Transverse colon (tissue), 4 donors: ENCODE measurements around the gene FXYD5. TPM values are rescaled to one million over a fixed set of nuclear protein-coding genes. Genes with fewer than 3 reads are reported as not detected.

Experiments used
- DNase-seq: peaks from one replicate; pipeline ENCODE4 v3.0.0-alpha.2; 2019
- H3K27ac ChIP-seq, 4 donors: fragments of 200-600 bp; sonication (generic); 2 replicates each; pipeline ENCODE4 v1.5.1; 2016 to 2018; ENCODE audit warnings: inconsistent platforms in 4 of 4
- H3K27me3 ChIP-seq: fragments of 200-600 bp; sonication (generic); 2 replicates; pipeline ENCODE4 v1.5.1; 2017; ENCODE audit warnings: inconsistent platforms
- H3K36me3 ChIP-seq, 4 donors: fragments of 200-600 bp; sonication (generic); 2 replicates each; pipeline ENCODE4 v1.5.1; 2017 to 2019; ENCODE audit warnings: inconsistent platforms in 4 of 4
- H3K4me1 ChIP-seq, 4 donors: fragments of 200-600 bp; sonication (generic); 2 replicates each; pipeline ENCODE4 v1.5.1; 2017 to 2020; ENCODE audit warnings: inconsistent platforms in 4 of 4
- H3K4me3 ChIP-seq, 4 donors: fragments of 200-600 bp; sonication (generic); 1 replicate in 1 of 4; 2 replicates in 3 of 4; pipeline versions ENCODE4 v1.5.1 to v1.6.1; 2017 to 2019; ENCODE audit warnings: inconsistent platforms in 4 of 4
- H3K9me3 ChIP-seq, 2 donors: fragments of 200-600 bp; sonication (generic); 2 replicates each; pipeline ENCODE4 v1.5.1; 2017 to 2019; ENCODE audit warnings: inconsistent platforms in 2 of 2
- EP300 ChIP-seq: sonication (generic); formaldehyde crosslinking; IDR thresholded peaks from one replicate; pipeline ENCODE4 v1.6.1; 2017; ENCODE audit warnings: antibody characterized with exemption, low read depth
- POLR2A ChIP-seq: fragments of 450-650 bp; IDR thresholded peaks from one replicate; pipeline ENCODE4 v1.6.1; 2016; ENCODE audit warnings: antibody characterized with exemption, mild to moderate bottlenecking, moderate library complexity
- POLR2AphosphoS5 ChIP-seq, 3 donors: sonication (generic); formaldehyde crosslinking; IDR thresholded peaks; one replicate each; pipeline ENCODE4 v1.6.1; 2016; ENCODE audit warnings: antibody characterized with exemption in 3 of 3
- WGBS, 2 donors: methylation state at CpG; one replicate each; pipeline ENCODE4 v1.1.5; 2018; ENCODE audit warnings: low coverage in 1 of 2; 5-methylcytosine and 5-hydroxymethylcytosine counted together
- in situ Hi-C, 4 donors: fragments of 200-750 bp; cut with MboI; loops; one replicate each; pipeline versions ENCODE4 v1.15.0 to v1.15.1; 2017; ENCODE audit warnings: low sequenced_read_pairs in 3 of 4, low pct_ligation_motif_present in 1 of 4, low pct_unique_long_range_greater_than_20kb in 1 of 4
- intact Hi-C: fragments of 100-400 bp; cut with DNase I; formaldehyde crosslinking; loops from one replicate; pipeline ENCODE4 v1.15.1; 2023; ENCODE audit warnings: low total_unique reads
- total RNA-seq, 4 donors: library from RNA; depleted of rRNA; stranded (reverse); fragments of >200 nt; gene quantifications; one replicate each; pipeline ENCODE4 v1.1.0, GENCODE V29; 2016
- TF ChIP-seq, protein P1 (sequence below), 5 experiments: fragments of 200-600 bp in 3 of 5; fragments of 450-650 bp in 2 of 5; sonication (generic) in 3 of 5; IDR thresholded peaks; 1 replicate in 2 of 5; 2 replicates in 3 of 5; pipeline ENCODE4 v1.5.1; 2016 to 2017; ENCODE audit warnings: antibody characterized with exemption in 5 of 5, inconsistent platforms in 3 of 5, mild to moderate bottlenecking in 2 of 5, moderate library complexity in 1 of 5

Gene FXYD5
- total RNA-seq, 4 donors from 2014 or later: 2.0 to 57.2 (median 15.1) TPM

DNA sequence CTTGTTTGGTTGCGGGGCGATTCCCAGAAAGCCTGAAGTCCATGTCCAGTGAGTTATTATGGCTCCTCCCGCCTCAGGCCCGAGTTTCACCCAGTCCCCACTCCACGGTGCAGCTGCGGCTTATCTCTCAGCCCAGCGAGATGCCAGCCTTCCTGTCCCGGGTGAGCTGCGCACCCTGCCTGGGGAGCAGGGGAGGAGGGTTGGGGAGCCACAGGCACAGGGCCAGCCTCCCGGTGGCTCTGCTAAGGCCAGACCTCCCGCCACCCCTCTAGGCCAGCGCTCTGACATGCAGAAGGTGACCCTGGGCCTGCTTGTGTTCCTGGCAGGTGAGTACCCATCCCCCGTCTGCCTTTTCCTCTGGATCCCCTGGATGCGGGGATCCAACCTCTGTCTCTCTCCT lies 35.4 kb upstream of the FXYD5 start:
- H3K9me3 ChIP-seq: no peaks in the 10 kb centered on the region
- intact Hi-C loops (no loop called here), in situ Hi-C loops (no loop called here)
- WGBS, 2 donors: 69% methylated on average over 11 of the region's 14 CpGs; no CpG with 5 or more reads in 1 of the 2 donors
- no peak for DNase-seq
- no peaks in the 10 kb centered on the region for H3K27me3 ChIP-seq
- TF ChIP-seq, protein P1, sequence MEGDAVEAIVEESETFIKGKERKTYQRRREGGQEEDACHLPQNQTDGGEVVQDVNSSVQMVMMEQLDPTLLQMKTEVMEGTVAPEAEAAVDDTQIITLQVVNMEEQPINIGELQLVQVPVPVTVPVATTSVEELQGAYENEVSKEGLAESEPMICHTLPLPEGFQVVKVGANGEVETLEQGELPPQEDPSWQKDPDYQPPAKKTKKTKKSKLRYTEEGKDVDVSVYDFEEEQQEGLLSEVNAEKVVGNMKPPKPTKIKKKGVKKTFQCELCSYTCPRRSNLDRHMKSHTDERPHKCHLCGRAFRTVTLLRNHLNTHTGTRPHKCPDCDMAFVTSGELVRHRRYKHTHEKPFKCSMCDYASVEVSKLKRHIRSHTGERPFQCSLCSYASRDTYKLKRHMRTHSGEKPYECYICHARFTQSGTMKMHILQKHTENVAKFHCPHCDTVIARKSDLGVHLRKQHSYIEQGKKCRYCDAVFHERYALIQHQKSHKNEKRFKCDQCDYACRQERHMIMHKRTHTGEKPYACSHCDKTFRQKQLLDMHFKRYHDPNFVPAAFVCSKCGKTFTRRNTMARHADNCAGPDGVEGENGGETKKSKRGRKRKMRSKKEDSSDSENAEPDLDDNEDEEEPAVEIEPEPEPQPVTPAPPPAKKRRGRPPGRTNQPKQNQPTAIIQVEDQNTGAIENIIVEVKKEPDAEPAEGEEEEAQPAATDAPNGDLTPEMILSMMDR (IDR thresholded peaks at IDR 0.05): no peak
- peak; percentile 33 for TF ChIP-seq POLR2A
- TF ChIP-seq POLR2AphosphoS5 (IDR thresholded peaks at IDR 0.05): peak in 2 of 3 donors; percentile 31 to 38
- TF ChIP-seq EP300: no peak
- H3K27ac ChIP-seq: peak overlapping the region; percentile 88 to 95 (median 91)
- peak overlapping the region; percentile 10 to 65 (median 44) for H3K4me3 ChIP-seq
- no peaks in the 10 kb centered on the region for H3K36me3 ChIP-seq
- peaks cover 4 to 54% (median 47%) of the 10 kb centered on the region in 4 donors for H3K4me1 ChIP-seq

DNA sequence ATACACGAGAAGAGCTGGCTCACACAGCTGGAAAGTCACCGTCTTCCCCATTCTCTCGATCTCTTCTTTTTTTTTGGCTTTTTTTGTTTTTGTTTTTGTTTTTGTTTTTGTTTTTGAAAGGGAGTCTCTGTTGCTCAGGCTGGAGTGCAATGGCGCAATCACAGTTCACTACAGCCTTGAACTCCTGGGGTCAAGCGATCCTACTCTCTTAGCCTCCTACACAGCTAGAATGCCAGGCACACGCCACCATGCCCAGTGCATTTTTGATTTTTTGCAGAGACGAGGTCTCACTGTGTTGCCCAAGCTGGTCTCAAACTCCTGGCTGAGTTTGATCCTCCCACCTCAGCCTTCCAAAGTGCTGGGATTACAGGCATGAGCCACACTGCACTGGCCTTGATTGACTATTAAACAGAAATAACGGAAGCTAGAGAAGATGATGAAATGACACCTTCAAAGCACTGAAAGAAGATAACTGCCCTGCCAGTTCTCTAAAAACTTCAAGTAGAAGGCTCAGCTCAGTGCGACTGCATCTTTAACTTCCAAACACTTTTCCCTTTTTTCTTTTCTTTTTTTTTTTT lies 34.9 kb upstream of the FXYD5 start:
- 79 to 92% methylated on average over 3 to 9 of the region's 9 CpGs for WGBS, 2 donors
- Histone ChIP-seq H3K9me3 (no peaks in the 10 kb centered on the region), H3K4me3 (peak overlapping the region in 3 of 4 donors; percentile 38 to 65 (median 51)), H3K27ac (peak overlapping the region; percentile 88 to 95 (median 91)), H3K36me3 (no peaks in the 10 kb centered on the region), H3K27me3 (no peaks in the 10 kb centered on the region), H3K4me1 (peaks cover 5 to 51% (median 48%) of the 10 kb centered on the region in 4 donors)
- intact Hi-C loops: no loop called here
- in situ Hi-C loops: no loop called here
- TF ChIP-seq, protein P1 (IDR thresholded peaks at IDR 0.05): no peak
- TF ChIP-seq EP300: no peak
- no peak for TF ChIP-seq POLR2A
- peak in 1 of 3 donors; percentile 4 for TF ChIP-seq POLR2AphosphoS5 (IDR thresholded peaks at IDR 0.05)
- DNase-seq: no peak

DNA sequence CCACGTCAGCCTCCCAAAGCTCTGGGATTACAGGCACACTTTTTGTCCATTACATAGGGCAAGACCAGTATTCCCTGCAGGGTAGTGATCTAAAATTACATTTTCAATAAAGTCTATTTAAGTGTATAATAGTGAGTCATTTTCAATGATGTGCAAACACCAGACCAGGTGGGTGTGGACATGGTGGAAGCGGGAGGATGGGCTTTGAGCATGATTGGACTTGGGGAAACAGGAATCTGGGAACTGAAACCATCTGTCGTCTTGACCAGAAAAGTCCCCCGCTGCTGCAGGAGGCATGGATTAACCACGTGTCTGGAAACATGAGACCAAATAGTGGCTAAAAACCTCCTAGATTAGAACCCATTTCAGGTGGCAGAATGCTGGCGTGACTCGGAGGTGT lies 34.0 kb upstream of the FXYD5 start:
- in situ Hi-C loops: no loop called here
- WGBS, 2 donors: 36% methylated on average over 7 of the region's 7 CpGs; no CpG with 5 or more reads in 1 of the 2 donors

DNA sequence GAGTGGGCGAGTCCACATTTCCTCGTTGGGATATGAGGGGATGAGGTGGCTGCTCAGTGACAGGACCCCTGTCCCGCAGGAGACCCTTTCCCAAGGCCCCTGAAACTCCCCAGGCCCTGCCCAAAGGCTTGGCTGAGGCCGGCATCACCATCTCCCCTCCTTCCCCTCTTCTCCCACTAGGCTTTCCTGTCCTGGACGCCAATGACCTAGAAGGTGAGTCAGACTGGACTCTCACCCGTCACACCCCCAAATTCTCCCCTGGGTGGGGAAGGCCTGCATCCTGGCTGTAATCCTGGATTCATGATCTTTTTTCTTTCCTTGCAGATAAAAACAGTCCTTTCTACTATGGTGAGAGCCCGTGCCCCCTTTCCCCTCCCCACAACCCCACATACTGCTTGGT lies 33.6 kb upstream of the FXYD5 start:
- H3K4me3 ChIP-seq: peak overlapping the region in 1 of 4 donors; percentile 65
- no peaks in the 10 kb centered on the region for H3K9me3 ChIP-seq
- DNase-seq: peak; percentile 67
- H3K27ac ChIP-seq: peak overlapping the region; percentile 88 to 95 (median 91)
- H3K27me3 ChIP-seq: no peaks in the 10 kb centered on the region
- in situ Hi-C loops (no loop called here), intact Hi-C loops (no loop called here)
- no peaks in the 10 kb centered on the region for H3K36me3 ChIP-seq
- TF ChIP-seq POLR2AphosphoS5 (IDR thresholded peaks at IDR 0.05) (peak in 2 of 3 donors; percentile 41 to 70), POLR2A (peak; percentile 12)
- TF ChIP-seq, protein P1 (IDR thresholded peaks at IDR 0.05): no peak
- WGBS, 2 donors: 49% methylated on average over 7 of the region's 7 CpGs; no CpG with 5 or more reads in 1 of the 2 donors
- peaks cover 10 to 59% (median 54%) of the 10 kb centered on the region in 4 donors for H3K4me1 ChIP-seq

More for the DNA sequence above, 34.0 kb upstream of the FXYD5 start:
- Histone ChIP-seq H3K4me3 (peak overlapping the region in 1 of 4 donors; percentile 65), H3K27me3 (no peaks in the 10 kb centered on the region), H3K36me3 (no peaks in the 10 kb centered on the region), H3K27ac (peak overlapping the region; percentile 88 to 95 (median 91)), H3K4me1 (peaks cover 10 to 55% (median 50%) of the 10 kb centered on the region in 4 donors), H3K9me3 (no peaks in the 10 kb centered on the region)
- TF ChIP-seq EP300: no peak
- peak in 2 of 3 donors; percentile 19 to 43 for TF ChIP-seq POLR2AphosphoS5 (IDR thresholded peaks at IDR 0.05)
- TF ChIP-seq, protein P1 (IDR thresholded peaks at IDR 0.05): no peak
- no peak for TF ChIP-seq POLR2A
- DNase-seq: no peak
- intact Hi-C loops: no loop called here
